GM19372 (cell line): ENCODE results near the gene ANKRD18A.
"Not testable (repeated sequence)": the region's sequence is repeated elsewhere in the genome, so short reads cannot be mapped to it uniquely, and the experiment has no call there.

Experiments
- ATAC-seq: cut with Tn5 transposase; IDR thresholded peaks from one replicate; pipeline ENCODE4 v1.9.1; 2021; ENCODE audit warnings: mild to moderate bottlenecking, low read depth, moderate library complexity; ENCODE audit not compliant: unreplicated experiment

Gene ANKRD18A

DNA sequence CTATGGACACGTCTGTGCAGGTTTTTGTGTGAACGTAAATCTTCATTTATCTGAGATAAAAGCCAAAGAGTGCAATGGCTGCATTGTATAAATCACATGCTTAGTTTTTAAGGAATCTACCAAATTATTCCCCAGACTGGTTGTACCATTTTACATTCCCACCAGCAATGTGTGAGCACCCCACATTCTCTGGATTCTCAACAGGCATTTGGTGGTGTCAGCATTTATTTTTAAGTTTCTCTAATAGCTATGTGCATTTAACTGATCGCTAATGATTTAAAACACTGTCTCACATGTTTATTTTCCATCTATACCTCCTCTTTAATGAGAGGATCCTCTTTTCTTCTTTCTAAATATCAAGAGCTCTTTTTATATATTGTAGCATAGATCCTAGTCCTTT lies 13.9 kb upstream of the ANKRD18A start:
- ATAC-seq = no peak

DNA sequence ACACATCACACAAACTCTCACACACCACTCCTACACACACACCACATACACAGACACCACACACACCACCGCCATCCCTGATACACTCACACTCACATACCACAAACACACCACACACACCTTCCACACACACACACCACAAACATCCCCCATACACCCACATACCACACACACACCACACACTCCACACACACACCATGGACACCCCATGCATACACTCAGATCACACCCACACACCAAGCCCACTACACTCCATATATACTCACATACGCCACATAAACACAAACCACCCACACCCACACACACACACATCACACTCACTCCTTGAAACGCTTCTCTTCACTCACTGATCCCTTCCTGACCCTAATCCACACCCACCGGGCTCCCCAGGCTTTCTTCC lies 9.1 kb upstream of the ANKRD18A start:
- ATAC-seq = no peak

DNA sequence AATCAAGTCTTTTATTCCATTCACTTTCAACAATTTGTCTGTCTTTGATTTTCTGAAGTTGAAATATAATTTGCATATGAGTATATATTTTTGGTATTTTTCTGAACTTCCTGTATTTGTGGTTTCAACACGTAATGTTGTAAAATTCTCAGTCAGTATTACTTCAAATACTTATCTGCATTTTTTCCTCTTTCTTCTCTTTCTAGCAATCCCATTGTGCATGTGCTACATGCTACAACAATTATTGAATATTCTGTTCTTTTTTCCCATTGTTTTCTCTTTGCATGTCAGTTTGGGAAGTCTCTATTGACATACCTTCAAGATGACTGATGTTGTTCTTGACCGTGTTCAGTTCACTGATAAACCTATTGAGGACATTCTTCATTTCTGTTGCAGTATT lies 5.6 kb upstream of the ANKRD18A start:
- ATAC-seq = no peak

DNA sequence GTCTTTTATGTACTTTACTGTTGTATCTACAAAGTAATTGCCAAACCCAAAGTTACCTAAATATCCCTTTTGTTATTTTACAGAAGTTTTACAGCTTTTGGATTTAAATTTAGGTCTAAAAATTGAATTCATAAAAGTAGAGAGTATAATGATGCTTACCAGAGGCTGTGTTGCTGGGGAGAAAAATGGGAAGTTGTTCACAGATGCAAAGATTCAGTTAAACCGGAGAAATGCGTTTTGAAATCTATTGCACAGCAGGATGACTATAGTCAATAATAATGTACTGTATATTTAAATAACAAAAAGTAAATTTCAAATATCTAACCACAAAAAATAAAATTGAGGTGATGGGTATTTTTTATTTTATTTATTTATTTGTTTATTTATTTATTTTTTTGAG lies 2.6 kb upstream of the ANKRD18A start:
- ATAC-seq = no peak

DNA sequence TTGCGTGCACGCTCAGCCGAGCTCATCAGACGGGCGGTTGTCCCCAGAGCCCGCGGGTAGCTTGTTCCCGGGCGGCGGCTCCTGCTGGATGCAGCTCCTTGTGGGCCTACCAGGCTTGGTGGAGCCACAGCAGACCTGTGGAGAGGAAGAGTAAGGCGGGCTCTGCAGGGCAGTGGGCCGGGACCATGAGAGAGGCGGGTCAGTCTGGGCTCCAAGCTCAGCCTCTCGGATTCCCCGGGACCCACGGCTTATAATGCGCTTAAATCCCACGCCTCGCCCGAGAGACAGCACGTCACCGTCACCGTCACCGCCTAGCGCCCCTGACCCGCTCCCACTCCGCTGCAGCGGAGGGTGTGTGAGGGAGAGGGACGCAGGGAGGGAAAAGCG lies 1.9 kb upstream of the ANKRD18A start:
- ATAC-seq = peak; percentile 3

DNA sequence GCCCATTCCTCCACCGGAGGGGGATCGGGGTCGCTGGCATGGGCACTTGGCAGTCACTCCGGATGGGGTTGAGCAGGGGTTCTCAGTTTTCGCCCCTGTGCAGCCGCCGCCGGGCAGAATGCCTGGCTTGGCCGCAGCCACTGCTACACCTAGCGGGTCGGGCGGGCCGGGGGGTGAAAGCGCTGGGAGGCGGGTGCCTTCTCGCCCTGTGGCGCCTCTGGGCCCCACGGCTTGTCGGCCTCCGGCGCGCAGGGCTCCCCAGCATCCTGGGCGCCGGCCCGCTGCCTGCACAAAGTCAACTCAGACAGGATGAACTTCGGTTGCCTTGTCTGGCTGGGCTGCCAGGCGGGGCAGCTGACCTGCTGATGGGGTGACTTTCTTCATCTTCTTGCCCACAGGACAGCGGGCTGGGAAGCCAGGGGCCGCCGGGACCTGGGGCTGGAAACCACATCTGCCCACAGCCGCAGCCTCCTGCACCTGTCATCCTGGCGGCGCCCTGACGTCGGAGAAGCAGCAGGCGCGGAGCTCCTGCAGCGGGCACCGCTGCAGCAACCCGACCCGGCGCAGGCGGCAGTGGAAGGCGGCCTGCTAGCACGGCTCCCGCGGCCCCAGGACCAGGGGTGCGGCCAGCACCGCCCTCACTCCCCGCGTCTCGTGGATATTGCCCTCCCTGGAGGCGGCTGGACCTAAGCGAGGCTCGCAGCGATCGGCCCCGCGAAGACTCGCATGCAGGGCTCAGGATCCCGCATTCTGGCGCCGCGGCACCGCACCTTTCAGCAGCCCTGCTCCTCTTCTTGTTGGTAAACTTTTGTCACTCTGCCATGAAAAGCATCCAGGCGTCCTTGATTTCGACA lies 1.3 kb upstream of the ANKRD18A start:
- peak; percentile 33 for ATAC-seq

DNA sequence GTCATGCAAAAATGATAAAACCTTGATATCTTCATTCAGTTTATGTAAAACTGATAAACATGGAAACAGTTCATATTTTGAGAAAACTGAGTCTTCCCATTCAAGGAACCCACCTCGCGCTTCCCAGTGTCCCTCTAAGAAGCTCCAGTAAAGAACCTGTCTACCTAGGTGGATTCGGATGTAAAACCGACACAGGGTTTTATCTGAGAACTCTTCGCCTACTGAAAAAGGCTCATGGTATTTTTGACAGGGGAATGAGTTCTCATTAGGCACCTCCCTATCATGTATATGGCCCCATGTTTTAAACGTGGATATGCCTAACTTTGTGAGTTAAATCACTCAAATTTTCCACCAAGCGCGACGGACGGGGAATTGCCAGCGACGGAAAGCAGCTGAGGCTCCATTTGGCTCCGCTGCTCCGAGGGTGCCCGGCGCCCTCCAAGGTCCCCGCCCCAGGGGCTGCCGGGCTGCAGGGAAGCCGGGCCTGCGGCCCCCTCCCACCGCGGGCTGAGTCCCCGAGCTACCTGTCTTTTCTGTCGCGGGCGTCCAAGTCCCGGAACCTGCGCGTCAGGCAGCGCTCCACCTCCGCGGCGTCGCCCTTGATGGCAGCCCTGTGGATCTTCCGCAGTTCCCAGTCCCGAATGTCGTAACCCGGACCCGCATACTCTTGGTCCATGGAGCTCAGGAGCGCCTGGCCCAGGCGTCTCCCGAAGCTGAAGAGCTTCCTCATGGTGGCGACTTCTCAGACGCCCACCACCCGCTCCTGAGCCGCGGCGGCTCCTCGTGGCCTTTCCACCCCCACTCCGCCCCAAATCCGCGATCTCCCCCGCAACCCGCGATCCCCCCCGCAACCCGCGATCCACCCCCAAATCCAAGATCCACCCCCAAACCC lies 594 bp downstream of the ANKRD18A start:
- no peak for ATAC-seq

DNA sequence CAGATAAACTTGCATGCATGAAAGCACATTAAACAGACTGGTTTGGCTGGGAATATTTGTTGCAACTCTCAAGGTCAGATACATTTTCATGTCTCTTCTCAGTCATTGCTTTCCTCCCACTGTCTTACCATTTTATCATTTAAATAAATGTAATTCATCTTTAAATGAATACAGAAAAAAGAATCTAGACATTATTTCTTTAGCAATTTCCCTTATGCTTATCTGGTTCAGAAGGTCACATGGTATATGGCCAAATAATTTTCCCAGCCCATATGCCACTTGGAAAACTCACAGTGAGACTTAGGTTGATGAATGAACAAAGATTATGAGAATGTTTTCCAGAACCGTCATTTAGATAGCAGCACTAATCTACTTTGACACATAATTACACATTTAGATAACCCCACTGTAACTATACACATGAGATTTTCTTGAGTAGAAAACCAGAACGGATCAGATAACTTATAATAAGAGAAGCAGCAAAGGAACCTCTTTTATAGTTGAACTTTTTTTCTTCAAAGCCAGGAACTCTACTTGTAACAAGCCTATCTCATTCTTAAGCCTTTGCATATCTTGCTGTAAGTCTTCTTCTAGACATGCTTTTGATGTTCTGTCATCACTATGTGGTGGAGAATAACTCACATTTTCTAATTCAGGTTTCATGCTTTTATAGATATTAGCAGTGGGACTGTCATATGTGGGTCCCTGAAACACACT lies 22.2 kb downstream of the ANKRD18A start:
- ATAC-seq = not testable (repeated sequence)

DNA sequence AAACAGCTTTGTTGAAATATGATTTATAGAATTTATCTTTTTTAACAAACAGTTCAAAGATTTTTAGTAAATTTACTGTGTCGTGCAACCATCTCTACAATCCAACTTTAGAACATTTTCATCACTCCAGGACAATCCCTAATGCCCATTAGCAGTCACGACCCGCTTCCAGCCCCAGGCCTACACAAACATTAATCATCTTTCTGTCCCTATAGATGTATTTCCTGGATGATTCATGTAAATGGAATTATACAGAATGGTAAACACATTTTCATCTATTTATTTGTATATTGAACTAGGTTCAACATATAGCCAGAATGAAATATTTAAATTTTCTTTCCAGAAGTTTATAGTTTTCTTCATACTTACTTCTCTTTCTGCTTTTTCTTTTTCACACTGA lies 25.3 kb downstream of the ANKRD18A start:
- not testable (repeated sequence) for ATAC-seq

DNA sequence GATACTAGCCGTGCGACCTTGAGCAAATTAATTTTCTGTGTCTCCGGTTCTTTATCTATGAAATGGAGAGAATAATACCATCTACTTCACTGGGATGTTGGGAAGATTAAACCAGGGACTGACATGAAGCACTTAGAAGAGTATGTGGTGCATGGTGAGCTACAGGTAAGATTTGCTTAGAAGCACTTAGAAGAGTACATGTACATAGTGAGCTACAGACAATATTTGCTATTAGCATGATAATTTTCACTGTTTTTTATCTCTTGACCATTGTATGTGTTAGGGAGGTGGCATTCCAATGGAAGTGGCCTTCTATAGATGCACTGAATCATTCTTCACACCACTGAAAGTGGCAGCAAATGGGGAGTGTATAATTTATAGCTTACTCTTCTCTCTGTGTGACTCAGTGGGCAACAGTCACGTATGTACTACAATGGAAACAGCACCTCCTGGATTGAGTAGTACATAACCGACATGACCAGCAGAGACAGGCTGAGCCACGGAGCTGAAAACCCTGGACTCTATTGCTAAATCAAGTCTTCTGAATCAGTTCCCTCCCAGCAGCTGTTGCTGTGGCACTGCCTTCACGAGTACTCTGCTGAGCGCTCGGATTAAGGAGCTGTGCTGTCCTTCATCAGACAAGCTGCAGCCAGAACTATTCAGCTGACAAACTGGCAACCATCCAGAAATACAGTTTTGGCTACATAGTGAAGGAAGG lies 28.9 kb downstream of the ANKRD18A start:
- not testable (repeated sequence) for ATAC-seq

DNA sequence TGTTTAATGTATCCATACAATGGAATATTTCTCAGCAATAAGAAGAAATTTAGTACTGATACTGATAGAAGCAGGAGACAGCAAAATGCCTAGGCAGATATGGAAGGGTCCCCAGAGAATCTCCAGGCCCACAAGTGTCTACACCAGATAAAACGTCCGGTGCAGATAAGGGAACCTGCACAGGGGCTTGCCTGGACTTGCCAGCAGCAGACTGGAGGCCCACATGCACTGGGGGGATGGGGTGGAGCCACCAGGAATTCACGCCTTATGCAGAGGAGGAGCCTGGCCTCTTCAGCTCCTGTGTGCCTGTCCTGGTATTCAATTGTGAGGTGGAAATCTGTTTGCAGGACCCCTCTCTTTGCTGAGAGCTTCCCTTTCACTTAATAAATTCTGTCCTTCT lies 36.6 kb downstream of the ANKRD18A start:
- not testable (repeated sequence) for ATAC-seq

DNA sequence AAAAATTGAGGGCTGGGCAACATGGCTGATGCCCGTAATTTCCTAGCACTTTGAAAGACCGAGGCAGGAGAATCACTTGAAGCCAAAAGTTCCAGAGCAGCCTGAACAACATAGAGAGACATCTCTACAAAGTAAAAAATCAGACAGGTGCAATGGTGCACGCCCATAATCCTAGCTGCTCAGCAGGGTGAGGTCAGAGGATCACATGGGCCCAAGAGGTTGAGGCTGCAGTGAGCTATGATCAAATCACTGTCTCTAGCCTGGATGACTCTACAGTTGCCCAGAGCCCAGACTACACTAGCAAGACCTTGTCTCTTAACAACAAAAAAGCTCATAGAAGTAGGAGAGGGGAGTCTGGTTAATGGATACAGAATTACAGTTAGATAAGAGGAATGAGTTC lies 40.3 kb downstream of the ANKRD18A start:
- not testable (repeated sequence) for ATAC-seq

DNA sequence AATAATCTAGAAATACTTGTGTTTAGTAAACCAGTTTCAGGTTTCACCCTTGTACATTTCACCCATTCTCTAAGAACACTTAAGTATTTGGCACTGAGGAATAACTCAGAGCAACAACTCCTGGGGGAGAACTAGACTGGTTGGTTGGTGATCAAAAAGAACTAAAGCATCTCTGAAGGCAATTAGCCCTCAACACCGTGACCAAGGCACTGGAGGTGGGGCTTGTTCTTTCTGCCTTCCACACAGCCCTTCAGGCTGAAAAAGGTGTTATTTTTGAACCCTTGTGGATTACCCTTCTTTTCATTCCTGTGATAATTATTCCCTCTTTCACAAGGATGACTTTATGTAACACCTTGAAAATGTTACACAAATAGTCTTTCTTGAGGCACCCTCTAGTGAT lies 44.2 kb downstream of the ANKRD18A start:
- ATAC-seq = not testable (repeated sequence)

DNA sequence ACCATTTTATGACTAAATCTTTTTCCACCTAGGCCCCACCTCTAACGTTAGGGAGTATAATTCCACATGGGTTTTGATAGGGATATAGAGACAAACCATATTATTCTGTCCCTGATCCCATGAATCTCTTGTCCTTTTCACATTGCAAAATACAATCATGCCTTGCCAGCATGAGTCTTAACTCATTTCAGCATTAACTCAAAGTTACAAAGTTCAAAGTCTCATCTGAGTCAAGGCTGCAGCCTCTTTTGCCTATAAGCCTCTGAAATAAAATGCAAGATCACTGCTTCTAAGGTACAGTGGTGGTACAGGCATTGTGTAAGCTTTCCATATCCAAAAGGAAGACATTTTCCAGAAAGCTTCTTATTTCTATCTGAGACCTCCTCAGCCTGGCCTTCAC lies 54.3 kb downstream of the ANKRD18A start:
- ATAC-seq = not testable (repeated sequence)

DNA sequence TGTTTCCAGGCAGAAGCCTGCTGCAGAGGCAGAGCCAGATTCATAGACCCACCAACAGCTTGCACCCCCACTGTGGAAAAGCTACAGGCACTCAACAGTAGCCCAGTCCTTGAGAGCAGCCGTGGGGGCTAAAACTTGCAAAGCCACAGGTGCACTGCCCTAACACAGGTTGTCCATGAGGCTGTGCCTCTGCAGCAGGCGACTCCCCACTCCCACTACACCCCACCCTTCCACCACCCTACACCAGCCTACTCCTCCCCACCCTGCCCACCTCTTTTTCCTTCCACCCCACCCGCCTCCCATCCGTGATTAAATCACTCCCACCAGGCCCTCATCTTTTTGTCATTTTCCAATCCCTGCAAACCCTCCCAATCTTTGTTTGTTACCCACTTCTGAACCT lies 55.2 kb downstream of the ANKRD18A start:
- ATAC-seq = not testable (repeated sequence)

DNA sequence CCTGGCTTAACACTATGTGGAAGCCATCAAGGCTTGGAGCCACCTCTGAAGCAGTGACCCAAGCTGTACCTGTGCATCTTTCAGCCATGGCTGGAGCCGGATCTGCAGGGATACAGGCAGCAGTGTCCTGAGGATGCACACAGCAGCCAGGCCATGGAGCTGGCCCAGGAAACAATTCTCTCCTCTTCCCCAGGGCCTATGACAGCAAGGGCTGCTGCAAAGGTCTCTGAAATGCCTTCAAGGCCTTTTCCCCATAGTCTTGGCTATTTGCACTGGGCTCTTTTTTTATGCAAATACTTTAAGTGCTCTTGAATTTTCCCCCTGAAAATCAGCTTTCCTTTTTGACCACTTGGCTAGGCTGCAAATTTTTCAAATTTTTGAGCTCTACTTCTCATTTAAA lies 56.5 kb downstream of the ANKRD18A start:
- not testable (repeated sequence) for ATAC-seq

DNA sequence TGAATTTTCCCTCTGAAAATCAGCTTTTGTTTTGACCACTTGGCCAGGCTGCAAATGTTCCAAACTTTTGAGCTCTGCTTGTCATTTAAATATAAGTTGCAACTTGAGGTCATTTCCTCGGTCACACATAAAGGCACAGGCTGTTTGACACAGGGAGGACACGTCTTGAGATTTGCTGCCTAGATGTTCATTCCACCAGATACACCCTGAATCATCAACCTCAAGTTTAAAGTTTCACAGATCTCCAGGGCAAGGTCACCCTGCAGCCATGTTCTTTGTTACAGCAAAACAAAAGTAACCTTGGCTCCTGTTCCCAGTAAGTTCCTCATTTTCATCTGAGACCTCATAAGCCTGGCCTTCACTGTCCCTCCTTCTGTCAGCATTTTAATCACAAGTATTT lies 59.3 kb downstream of the ANKRD18A start:
- not testable (repeated sequence) for ATAC-seq

DNA sequence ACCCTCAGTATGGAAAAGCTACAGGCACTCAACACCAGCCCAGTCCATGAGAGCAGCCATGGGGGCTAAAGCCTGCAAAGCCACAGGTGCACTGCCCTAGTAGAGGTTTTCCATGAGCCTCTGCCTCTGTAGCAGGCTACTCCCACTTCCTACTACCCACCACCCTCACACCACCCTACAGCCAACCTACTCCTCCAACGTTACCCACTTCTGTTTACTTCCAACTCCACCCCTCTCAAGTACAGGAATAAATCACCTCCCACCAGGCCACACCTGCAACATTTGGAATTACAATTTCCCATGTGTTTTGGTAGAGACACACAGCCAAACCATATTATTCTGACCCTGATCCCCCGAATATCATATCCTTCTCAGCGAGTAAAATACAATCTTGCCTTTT lies 61.2 kb downstream of the ANKRD18A start:
- ATAC-seq = not testable (repeated sequence)

DNA sequence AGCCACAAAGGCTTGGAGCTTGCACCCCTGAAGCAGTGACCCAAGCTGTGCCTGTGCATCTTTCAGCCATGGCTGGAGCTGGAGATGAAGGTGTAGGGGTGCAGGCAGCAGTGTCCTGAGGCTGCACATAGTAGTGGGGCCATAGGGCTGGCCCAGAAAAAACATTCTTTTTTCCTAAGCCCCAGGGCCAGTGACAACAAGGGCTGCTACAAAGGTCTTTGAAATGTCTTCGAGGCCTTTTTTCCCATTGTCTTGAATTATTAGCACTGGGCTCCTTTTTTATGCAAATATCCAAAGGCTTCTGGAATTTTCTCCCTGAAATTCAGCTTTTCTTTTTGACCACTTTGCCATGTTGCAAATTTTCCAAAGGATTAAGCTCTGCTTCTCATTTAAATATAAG lies 62.6 kb downstream of the ANKRD18A start:
- ATAC-seq = not testable (repeated sequence)

DNA sequence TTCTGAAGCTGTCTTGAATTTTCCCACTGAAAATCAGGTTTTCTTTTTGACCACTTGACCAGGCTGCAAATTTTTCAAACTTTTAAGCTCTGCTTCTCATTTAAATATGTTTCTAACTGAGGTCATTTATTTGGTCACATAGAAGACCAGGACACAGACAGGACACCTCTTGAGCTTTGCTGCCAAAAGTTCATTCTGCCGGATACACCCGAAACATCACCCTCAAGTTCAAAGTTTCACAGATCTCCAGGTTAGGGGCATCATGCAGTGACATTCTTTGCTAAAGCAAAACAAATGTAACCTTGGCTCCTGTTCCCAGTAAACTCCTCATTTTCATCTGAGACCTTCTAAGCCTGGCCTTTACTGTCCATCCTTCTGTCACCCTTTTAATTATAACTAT lies 65.4 kb downstream of the ANKRD18A start:
- not testable (repeated sequence) for ATAC-seq
